Activated T-cell treated with anti-CD3 and anti-CD28 coated beads, Interleukin-2, amount 50 U/mL, for 4 hours (primary cell): ENCODE data around the gene BTG1. TPM values are rescaled to one million over a fixed set of nuclear protein-coding genes. Genes with fewer than 3 reads are reported as not detected.

ENCODE experiments used
- ATAC-seq, 2 donors: fragments of 200-7000 bp; cut with Tn5 transposase; one replicate each; pipeline ENCODE4 v1.10.0; 2021
- DNase-seq: peaks from one replicate; pipeline ENCODE4 v3.0.0-alpha.2; 2020
- H3K27me3 Mint-ChIP-seq: one replicate; pipeline ENCODE4 v1.8.0; 2021; ENCODE audit warnings: low read depth, mixed read lengths
- H3K36me3 Mint-ChIP-seq: one replicate; pipeline ENCODE4 v1.8.0; 2022; ENCODE audit warnings: mixed read lengths; ENCODE audit not compliant: insufficient read depth
- H3K4me1 Mint-ChIP-seq: one replicate; pipeline ENCODE4 v1.8.0; 2021; ENCODE audit warnings: low read depth, mixed read lengths
- H3K4me3 Mint-ChIP-seq: one replicate; pipeline ENCODE4 v1.8.0; 2021; ENCODE audit warnings: mild to moderate bottlenecking, moderate library complexity, mixed read lengths
- H3K9me3 Mint-ChIP-seq: one replicate; pipeline ENCODE4 v1.8.0; 2021; ENCODE audit warnings: mixed read lengths
- total RNA-seq, 3 donors: library from RNA; stranded (reverse); gene quantifications; one replicate each; pipeline ENCODE4 v1.2.1, GENCODE V29; 2021

Gene BTG1, protein sequence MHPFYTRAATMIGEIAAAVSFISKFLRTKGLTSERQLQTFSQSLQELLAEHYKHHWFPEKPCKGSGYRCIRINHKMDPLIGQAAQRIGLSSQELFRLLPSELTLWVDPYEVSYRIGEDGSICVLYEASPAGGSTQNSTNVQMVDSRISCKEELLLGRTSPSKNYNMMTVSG
- 100 to 1,000 TPM; 119 to 204 (median 130) TPM for total RNA-seq

DNA sequence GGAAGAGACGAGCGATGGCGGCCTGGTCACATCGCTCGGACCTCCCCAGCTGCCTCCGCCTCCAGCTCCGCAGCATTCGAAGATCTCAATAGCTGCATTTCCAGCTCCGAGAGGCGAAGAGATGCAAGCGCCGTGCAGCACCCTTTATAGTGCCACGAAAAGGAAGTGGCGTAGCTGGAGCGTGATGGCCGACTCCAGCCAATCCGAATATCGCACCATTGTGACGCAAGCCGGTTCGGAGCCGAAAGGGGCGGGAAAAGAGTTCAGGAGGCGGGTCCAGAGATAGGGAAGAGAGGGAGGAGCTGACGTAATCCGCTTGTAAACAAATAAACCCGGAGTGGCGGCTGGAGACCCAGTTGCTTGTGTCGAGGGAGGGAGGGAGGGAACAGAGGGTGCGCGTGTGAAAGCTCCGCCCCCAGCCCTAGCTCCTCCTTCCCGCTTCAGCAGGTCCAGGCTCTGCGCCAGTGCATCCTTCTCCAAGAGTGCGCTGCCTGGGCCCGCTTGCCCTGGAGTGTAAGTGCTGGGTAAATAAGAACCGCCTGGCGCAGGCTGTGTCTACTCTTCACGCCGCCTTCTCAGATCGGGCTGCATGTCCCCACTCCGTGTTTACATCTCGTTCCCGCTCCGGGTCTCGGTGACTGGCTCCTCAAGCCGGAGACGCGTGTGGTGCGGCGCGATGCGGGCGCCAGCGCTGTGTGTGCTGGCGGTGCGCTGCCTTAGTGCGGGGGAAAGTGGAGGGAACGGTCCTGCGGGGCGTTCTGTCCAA, at the start of gene BTG1:
TSS of gene BTG1 (minus strand) at position 116 of the 766 bp plus-strand sequence. CDS start 311 bp downstream, outside the sequence.
- H3K36me3 Mint-ChIP-seq, result peaks cover 50% of the 10 kb centered on the region
- peaks cover 28% of the 10 kb centered on the region for H3K4me1 Mint-ChIP-seq
- H3K27me3 Mint-ChIP-seq, result no peaks in the 10 kb centered on the region
- H3K9me3 Mint-ChIP-seq, result no peaks in the 10 kb centered on the region
- peak; percentile 98 for DNase-seq
- peak; percentile 79 to 80 for ATAC-seq
- H3K4me3 Mint-ChIP-seq, result peak within 1 kb of the TSS; percentile 100

DNA sequence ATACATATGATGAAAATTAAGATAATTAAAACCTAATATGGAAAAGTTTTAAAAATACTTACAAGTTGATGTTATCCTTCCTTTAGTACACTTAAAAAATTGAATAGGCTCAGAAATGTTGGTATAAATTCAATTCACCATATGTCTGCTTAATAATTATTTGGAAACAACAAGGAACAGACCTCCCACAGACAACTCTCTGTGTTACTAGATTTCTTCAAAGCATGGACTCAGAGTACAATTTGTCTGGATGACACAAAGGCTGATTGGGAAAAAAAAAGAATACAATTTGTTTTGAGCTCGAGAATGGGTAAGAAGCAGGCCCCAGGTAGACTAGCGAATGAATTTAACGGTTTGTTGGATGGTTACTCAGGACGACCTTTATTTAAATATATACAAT, 48.9 kb upstream of the BTG1 start:
- ATAC-seq (no peak), DNase-seq (no peak)
- no peak overlapping the region for H3K4me3 Mint-ChIP-seq
- no peaks in the 10 kb centered on the region for H3K36me3 Mint-ChIP-seq
- peaks cover 4% of the 10 kb centered on the region for H3K4me1 Mint-ChIP-seq
- peaks cover 9% of the 10 kb centered on the region for H3K9me3 Mint-ChIP-seq
- no peaks in the 10 kb centered on the region for H3K27me3 Mint-ChIP-seq

DNA sequence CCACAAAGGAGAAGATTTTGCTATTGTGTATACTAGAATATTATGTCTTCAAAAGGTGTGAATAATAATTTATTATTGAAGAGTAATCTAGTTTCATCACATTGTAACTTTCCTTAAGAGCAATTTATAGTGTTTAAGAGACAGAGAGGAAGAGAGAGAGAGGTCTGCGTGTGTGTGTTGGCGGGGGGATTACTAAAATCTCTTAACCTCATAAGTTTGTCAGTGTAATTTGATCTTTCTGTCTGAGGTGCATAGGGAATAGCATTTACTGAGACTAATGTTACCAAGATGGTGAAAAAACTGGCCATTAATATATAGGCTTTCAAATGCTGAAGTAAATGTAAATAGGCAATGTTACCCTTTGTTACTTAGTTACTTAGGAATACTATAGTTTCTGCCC, 48.2 kb upstream of the BTG1 start:
- ATAC-seq, result no peak
- Mint-ChIP-seq H3K36me3 (peaks cover 2% of the 10 kb centered on the region), H3K27me3 (no peaks in the 10 kb centered on the region), H3K4me1 (peaks cover 4% of the 10 kb centered on the region), H3K4me3 (no peak overlapping the region), H3K9me3 (peaks cover 9% of the 10 kb centered on the region)
- no peak for DNase-seq

DNA sequence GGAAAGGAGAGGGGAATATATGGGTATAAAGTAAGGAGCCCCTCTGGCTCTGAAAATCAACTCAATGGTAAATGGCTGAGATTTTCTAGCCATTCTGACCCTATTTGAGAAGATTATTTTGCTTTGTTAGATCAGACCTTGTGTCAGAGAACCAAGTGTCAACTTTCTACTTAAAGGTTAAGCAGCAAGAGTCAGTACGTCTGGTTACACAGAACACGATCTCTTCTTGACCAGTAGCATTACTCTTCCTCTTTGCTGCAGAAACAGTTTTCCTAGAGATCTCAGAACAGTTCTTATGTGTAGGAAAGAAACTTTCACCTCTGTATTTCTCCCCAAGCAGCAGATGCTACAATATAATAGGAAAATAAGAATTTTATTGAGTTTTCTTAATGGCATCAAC, 47.4 kb upstream of the BTG1 start:
- peaks cover 2% of the 10 kb centered on the region for H3K36me3 Mint-ChIP-seq
- H3K4me1 Mint-ChIP-seq, result peaks cover 4% of the 10 kb centered on the region
- DNase-seq (no peak), ATAC-seq (no peak)
- H3K4me3 Mint-ChIP-seq, result no peak overlapping the region
- no peaks in the 10 kb centered on the region for H3K27me3 Mint-ChIP-seq
- peaks cover 9% of the 10 kb centered on the region for H3K9me3 Mint-ChIP-seq

DNA sequence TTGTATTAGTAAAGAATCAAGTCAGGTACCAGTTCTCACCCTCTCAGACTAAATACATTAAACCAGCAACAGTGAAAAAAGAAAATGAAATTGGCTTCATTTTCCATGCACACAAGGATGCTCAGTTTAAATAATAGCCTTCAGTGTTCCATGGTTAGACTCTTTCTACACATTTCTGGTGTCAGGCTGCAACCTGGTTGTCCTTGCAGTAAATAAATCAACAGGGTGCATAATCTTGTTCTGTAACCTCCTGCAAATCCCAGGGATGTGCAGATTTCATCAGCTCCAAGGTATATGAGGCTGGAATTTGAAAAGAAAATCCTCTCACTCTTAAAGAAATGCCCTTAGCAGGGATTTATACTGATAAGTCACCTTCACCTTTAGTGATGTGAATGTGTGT, 46.7 kb upstream of the BTG1 start:
- Mint-ChIP-seq H3K27me3 (no peaks in the 10 kb centered on the region), H3K9me3 (peaks cover 9% of the 10 kb centered on the region), H3K36me3 (peaks cover 2% of the 10 kb centered on the region), H3K4me3 (no peak overlapping the region), H3K4me1 (peaks cover 5% of the 10 kb centered on the region)
- DNase-seq (no peak), ATAC-seq (no peak)

DNA sequence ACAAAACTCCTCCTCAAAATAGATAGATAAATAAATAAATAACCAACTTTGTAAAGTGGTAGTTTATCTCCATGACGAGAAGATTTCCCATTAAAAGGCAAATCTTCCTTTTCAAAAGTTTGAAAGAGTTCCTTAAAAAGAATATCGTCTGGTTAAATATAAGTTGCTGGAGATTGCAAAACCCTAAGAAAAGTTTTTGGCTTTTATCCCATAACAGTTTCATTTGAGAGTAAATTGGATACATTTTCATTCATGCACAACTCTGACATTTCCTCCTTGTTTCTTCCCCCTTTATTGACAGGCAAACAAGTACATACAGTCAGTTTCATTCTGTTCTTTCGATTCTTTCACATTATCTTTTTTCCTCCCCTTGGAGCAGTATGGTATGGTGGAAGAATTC, 45.4 kb upstream of the BTG1 start:
- H3K4me1 Mint-ChIP-seq, result peaks cover 18% of the 10 kb centered on the region
- no peaks in the 10 kb centered on the region for H3K27me3 Mint-ChIP-seq
- H3K36me3 Mint-ChIP-seq, result peaks cover 2% of the 10 kb centered on the region
- DNase-seq (no peak), ATAC-seq (no peak)
- H3K4me3 Mint-ChIP-seq, result no peak overlapping the region
- peaks cover under 1% of the 10 kb centered on the region for H3K9me3 Mint-ChIP-seq

DNA sequence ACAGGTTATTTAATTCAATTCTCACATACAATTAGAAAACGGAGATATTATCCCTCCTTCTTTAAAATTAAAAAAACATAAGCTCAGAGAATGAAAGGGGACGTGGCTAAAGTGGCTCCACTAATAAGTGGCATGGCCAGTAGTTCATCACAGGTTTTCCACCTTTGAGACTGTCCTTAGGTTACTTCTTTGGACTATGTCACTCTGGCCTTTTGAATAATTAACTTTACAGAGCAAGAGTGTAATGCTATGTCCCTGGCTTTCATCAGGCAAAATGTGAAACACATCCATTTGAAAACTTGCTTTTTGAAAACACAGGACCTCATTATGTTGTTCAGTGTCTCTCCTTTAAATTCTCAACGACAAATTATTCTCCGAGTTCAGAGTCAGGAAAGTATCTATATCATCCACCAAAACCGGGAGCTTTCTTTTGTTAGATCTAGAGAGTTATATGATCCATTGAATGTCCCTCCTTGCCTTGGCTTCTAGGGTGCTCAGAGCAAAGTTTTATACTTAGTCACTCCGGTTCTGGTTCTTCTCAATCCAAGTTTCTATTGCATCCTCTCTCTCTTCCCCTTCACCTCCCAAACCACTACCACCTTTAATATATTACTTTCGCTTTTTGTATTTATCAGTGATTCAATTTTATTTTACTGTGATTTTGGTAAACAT, 43.0 kb upstream of the BTG1 start:
- DNase-seq, result no peak
- Mint-ChIP-seq H3K9me3 (no peaks in the 10 kb centered on the region), H3K4me3 (no peak overlapping the region), H3K36me3 (peaks cover 2% of the 10 kb centered on the region), H3K4me1 (peaks cover 41% of the 10 kb centered on the region), H3K27me3 (no peaks in the 10 kb centered on the region)
- ATAC-seq, result no peak

DNA sequence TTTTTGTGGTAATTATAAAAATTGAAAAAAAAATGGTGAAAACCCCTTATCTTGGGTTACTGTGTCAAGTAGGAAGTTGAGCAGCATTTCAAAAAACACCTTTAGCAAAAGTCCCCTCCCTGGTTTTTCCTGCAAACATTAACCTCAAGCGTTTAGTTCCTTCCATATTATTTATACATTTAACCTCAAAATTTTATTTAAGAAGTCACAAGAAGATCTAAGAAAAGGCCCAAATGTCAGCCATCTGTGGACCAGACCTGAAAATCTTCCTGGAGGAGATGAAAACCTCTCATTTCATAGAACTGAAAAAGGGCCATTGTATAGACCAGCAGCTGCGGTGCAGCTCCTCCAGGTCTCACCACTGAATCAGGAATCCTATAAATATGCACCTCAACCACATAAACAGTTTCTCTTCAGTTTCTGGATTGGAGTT, 40.4 kb upstream of the BTG1 start:
- ATAC-seq, result no peak
- Mint-ChIP-seq H3K4me1 (peaks cover 45% of the 10 kb centered on the region), H3K36me3 (peaks cover 2% of the 10 kb centered on the region), H3K9me3 (peaks cover 5% of the 10 kb centered on the region), H3K4me3 (peak overlapping the region; percentile 56), H3K27me3 (no peaks in the 10 kb centered on the region)
- no peak for DNase-seq

DNA sequence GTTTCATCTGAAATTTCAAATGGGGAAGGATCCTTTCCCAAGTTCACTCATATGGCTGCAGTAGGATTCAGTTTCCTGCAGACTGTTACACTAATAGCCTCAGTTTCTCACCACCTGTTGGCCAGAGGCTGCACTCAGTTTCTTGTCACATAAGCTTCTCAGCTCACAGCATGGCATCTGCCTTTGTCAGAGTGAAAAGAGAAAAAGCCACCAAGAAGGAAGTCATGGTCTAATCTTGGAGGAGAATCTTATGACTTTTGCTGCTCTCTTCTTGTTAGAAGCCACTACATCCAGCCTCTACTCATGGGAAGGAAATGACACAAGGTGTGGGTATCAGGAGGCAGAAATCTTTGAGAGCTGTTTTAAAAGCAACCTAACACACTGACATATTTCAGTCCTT, 39.4 kb upstream of the BTG1 start:
- Mint-ChIP-seq H3K9me3 (peaks cover 5% of the 10 kb centered on the region), H3K36me3 (peaks cover 2% of the 10 kb centered on the region), H3K4me3 (peak overlapping the region; percentile 25), H3K4me1 (peaks cover 45% of the 10 kb centered on the region), H3K27me3 (no peaks in the 10 kb centered on the region)
- DNase-seq, result no peak
- ATAC-seq, result peak; percentile 86 to 91

DNA sequence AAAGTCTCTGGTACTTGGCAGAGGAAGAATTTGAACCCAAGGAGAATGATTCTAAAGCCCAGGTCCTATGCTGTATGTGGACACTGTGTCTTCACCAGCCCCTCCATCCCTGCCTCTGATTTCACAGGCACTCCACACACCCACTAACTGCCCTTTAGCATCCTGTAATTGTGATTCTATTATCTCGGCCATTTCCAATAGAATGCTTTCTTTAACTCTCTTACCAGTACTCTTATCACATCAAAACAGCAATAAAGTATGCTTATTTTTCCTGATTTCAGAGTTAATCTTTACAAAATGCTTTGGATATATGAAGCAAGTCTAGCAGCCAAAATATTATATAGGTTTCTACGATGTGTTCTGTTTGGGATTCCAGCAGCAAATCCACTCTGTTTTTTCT, 37.9 kb upstream of the BTG1 start:
- Mint-ChIP-seq H3K36me3 (no peaks in the 10 kb centered on the region), H3K4me3 (no peak overlapping the region), H3K27me3 (no peaks in the 10 kb centered on the region), H3K4me1 (peaks cover 45% of the 10 kb centered on the region), H3K9me3 (peaks cover 5% of the 10 kb centered on the region)
- ATAC-seq (no peak), DNase-seq (no peak)

DNA sequence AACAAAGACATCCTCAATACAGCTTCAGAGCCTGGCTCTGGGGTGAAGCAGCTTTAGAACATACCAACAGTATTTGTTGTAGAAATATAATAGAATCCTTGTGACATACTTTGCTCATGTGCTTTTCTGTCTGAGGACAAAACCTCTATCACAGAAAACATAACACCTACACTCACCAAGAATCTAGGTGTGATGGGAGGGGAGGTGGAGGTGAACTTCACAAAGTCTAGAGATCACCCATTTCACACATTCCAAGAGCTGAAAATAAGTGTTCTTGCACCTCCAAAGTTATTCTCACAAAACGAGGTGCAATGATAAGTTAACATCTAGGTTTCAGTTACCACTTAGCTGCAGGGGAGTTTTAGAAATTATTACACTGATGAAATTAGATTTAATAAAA, 32.7 kb upstream of the BTG1 start:
- ATAC-seq, result no peak
- H3K4me1 Mint-ChIP-seq, result peaks cover 10% of the 10 kb centered on the region
- no peak for DNase-seq
- no peaks in the 10 kb centered on the region for H3K36me3 Mint-ChIP-seq
- H3K27me3 Mint-ChIP-seq, result no peaks in the 10 kb centered on the region
- peaks cover 5% of the 10 kb centered on the region for H3K9me3 Mint-ChIP-seq
- H3K4me3 Mint-ChIP-seq, result no peak overlapping the region

DNA sequence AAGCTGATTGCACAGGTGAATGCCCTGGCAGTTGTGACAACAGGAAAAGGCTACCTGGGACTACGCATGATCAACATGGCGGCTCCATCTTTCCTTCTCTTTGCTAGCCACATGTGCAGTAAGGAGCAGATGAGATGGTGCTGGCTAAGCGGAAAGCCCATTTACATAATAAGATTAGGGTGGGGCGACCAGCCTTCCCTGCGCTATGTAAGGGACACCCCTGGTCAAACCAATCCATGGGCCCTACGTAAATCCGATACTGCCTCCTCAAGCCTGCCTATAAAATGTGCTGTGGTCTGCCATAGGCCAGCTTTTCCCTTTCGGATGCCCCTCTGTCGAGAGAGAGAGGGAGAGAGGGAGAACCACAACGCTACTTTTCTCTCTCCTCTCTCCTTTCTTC, 31.0 kb upstream of the BTG1 start:
- no peak overlapping the region for H3K4me3 Mint-ChIP-seq
- ATAC-seq (no peak), DNase-seq (no peak)
- H3K9me3 Mint-ChIP-seq, result no peaks in the 10 kb centered on the region
- no peaks in the 10 kb centered on the region for H3K36me3 Mint-ChIP-seq
- no peaks in the 10 kb centered on the region for H3K27me3 Mint-ChIP-seq
- H3K4me1 Mint-ChIP-seq, result peaks cover 16% of the 10 kb centered on the region

DNA sequence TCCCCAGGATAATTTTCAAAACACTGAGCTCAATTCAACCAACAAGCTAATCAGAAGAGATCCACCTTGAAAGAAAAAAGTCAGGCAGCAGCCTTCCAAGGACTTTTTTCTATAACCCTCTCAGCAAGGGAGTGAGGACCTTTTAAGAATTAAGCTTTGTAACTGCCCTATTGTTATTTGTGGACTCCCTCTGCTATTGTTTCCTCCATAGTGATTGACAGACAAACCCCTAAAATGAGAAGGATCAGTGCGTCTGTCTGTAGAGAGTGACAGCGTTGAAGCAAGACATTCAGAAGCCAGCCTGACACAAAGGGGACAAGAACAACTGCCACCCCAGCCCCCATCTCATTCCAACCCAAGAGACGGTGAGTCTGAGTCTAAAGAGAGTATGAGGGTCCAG, 30.3 kb upstream of the BTG1 start:
- peaks cover 16% of the 10 kb centered on the region for H3K4me1 Mint-ChIP-seq
- no peaks in the 10 kb centered on the region for H3K36me3 Mint-ChIP-seq
- H3K9me3 Mint-ChIP-seq, result no peaks in the 10 kb centered on the region
- ATAC-seq, result no peak
- H3K27me3 Mint-ChIP-seq, result no peaks in the 10 kb centered on the region
- no peak for DNase-seq
- H3K4me3 Mint-ChIP-seq, result no peak overlapping the region

DNA sequence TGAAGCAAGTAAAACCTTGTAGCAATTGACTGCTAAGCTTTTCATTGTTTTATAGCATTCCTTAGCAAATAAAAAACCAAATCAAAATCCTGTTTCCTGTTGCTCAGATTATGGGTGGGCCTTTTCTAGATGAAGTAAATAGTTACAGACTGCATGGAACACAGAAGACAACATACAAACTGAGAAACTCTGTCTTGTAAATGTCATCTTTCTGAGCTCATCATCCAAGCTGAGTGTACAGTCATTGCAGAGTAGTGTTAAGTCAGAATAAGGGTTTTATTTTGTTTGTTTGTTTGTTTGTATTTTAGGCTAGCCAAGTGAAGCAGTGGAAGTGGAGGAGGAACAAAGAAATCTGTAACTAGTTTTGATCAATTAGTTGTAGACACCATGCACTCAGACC, 24.4 kb upstream of the BTG1 start:
- ATAC-seq, result no peak
- no peak for DNase-seq
- no peaks in the 10 kb centered on the region for H3K27me3 Mint-ChIP-seq

DNA sequence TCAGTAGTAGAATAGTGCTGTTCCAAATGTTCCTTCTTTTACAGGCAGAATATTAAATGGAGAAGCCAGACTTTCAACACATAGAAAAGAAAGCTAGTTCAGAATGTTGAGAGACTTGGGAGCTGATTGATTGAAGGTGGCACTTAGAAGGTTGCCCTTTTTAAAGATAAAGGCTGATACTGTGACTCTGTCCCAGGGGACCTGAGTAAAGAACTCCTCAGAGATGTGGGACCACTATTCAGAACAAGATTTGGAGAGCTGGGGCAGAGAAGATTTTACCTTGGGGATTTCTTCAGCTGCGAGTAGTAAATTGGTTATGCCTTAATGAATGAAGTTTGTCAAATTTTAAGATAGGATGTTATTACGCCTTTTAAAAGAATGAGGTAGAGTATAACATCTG, 21.4 kb upstream of the BTG1 start:
- Mint-ChIP-seq H3K27me3 (no peaks in the 10 kb centered on the region), H3K36me3 (no peaks in the 10 kb centered on the region), H3K4me3 (no peak overlapping the region), H3K9me3 (no peaks in the 10 kb centered on the region), H3K4me1 (peaks cover 35% of the 10 kb centered on the region)
- no peak for DNase-seq
- ATAC-seq, result no peak

More for the DNA sequence above, 24.4 kb upstream of the BTG1 start:
- Mint-ChIP-seq H3K4me1 (peaks cover 26% of the 10 kb centered on the region), H3K36me3 (no peaks in the 10 kb centered on the region), H3K9me3 (no peaks in the 10 kb centered on the region), H3K4me3 (no peak overlapping the region)
